HG02973 (cell line): Measurements from ENCODE around the gene KRTAP23-1.

ENCODE experiments used
- ATAC-seq: cut with Tn5 transposase; IDR thresholded peaks from one replicate; pipeline ENCODE4 v1.9.1; 2021; ENCODE audit warnings: moderate library complexity; ENCODE audit not compliant: unreplicated experiment

KRTAP23-1 gene, protein sequence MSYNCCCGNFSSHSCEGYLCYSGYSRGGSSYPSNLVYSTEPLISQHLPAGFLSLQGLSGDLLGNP

GRCh38 chr21:30348506-30348905 lies at the start of gene KRTAP23-1:
TSS of gene KRTAP23-1 (minus strand) at chr21:30348606. CDS start at chr21:30348606, 0 bp downstream.
- ATAC-seq, result no peak

- no peak for ATAC-seq
Observed at GRCh38 chr21:30395731-30396130, 47.3 kb upstream of the KRTAP23-1 start, which contains the start of gene KRTAP13-1. TSS of gene KRTAP13-1 (plus strand) at chr21:30396031. CDS start at chr21:30396087, 56 bp downstream.

DNA sequence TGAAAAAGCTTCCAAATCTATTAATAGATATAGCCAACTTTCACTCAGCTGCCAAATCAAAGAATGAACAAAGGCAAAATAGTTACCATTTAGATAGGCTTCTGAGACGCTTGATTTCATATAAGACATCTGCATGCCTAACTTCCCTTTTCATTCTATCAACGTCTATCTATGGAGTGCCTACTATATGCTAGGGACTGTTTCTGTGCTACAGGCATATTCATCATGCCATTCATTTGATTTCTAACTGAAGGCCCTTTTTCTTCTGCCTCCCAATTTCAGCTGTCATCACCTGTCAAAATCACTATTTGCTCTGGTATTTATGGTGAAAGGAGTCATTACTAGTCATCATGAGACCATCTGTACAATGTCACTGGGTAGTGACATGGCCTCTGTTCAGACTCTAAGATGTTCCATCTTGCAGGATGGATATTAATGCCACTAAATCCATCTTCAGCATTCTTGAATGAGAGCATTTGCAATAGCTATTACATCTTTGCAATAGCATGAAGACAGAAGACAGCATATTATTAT lies 43.2 kb upstream of the KRTAP23-1 start:
- no peak for ATAC-seq

DNA sequence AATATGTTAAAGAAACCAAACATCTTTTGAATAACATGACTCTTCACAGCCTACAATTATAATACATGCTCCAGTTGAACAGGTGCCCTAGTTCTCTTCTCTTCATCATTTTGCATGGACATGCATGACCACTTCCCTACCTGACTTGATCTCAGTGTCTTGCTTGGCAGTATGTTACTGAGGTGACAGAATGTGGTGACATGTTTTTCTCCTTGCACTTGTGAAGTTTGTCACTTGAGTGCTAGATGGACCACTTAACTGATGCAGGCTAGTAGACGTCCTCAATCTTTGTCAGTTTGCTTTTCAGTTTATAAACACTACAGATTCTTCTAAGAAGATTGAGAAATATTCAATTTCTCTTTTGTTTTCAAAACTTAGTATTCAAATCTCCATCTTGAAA lies 33.8 kb upstream of the KRTAP23-1 start:
- no peak for ATAC-seq

DNA sequence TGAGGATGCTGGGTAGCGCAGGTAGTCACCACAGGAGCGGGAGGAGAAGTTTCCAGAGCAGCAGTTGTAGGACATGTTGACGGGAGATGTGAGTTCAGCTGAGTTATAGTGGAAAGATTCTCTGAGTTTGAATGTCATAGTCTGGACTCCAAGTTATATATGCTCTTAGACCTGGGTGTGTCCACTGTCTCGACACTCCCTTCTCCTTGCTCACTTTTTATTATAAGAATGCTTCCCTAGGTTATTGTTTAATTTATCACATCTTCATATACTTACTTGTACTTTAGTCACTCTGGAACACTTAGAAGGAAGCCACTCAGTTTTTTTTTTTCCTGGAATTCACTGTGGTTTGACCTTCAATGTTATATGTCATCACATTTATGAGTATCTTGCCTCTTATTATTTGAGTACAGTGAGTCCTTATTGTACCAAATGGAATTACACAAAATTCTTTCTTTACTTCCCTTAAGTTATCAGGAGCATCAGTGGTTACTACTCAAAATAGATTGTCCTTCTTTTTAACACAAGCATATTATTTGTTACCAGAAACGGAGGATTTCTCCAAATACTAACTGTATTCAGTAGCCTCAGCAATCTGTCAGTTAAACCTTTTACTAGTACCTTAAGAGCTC lies 23.8 kb upstream of the KRTAP23-1 start, which contains the start of gene KRTAP13-2:
Gene KRTAP13-2 (minus strand): TSS at position 133 of the 632 bp plus-strand sequence. CDS start 58 bp downstream, at position 75.
- ATAC-seq, result no peak

- no peak for ATAC-seq
Observed at GRCh38 chr21:30355906-30356305, 7.5 kb upstream of the KRTAP23-1 start.

GRCh38 chr21:30354308-30355005 lies 6.1 kb upstream of the KRTAP23-1 start:
- no peak for ATAC-seq

GRCh38 chr21:30351534-30351933 lies 3.1 kb upstream of the KRTAP23-1 start:
- no peak for ATAC-seq

- no peak for ATAC-seq
Observed at GRCh38 chr21:30349572-30349971, 1.2 kb upstream of the KRTAP23-1 start.

DNA sequence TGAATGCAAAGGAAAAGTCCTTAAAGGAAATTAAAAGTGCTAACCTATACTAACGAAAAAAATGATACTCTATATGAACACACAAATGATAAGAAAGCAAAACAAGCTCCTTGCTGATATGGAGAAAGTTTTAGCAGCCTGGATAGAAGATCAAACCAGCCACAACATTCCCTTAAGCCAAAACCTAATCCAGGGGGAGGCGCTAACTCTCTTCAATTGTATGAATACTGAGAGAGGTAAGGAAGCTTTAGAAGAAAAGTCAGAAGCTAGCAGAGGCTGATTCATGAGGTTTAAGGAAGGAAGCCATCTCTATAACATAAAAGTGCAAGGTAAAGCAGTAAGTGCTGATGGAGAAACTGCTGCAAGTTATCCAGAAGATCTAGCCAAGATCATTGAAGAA lies 3.4 kb downstream of the KRTAP23-1 start:
- no peak for ATAC-seq

DNA sequence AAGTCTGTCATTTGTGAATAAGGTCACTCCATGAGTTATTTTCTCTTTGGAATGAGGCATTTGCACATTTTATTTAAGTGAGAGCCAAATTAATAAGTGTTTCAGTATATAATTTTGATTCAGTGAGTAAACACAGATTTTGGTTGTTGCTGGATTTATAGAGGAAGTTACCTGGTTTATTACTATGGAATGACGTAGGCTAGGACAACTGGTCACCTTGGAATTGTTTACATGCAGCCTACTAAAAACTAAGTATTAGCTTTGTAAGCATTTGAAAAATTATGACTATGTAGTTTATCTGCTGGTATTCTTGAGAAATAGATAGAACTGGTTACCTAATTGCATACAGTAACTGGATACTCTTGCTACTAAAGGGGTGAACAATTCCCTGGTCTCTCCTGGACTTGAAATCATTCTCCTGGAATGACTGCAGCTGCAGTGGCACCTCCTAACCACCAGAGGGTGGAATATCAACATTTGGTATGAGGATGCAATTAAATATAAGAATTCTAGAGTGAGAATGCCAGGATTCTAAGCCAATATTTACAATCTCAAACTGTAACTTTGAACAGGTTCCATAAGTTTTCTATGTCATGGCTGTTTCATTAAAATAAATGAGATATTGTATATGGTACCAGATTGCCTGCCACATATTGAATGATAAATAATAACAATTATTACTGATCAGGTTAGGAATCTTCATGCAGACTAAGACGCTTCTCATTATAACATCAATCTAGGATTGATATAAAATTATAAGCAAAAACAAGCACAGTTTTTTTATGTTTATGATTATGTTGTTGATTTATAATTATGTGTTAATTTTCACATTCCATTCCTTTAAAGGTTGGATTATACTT lies 7.5 kb downstream of the KRTAP23-1 start:
- ATAC-seq, result no peak

GRCh38 chr21:30338717-30339116 lies 9.7 kb downstream of the KRTAP23-1 start:
- ATAC-seq, result no peak

- ATAC-seq, result no peak
Observed at GRCh38 chr21:30337772-30338171, 10.6 kb downstream of the KRTAP23-1 start.

DNA sequence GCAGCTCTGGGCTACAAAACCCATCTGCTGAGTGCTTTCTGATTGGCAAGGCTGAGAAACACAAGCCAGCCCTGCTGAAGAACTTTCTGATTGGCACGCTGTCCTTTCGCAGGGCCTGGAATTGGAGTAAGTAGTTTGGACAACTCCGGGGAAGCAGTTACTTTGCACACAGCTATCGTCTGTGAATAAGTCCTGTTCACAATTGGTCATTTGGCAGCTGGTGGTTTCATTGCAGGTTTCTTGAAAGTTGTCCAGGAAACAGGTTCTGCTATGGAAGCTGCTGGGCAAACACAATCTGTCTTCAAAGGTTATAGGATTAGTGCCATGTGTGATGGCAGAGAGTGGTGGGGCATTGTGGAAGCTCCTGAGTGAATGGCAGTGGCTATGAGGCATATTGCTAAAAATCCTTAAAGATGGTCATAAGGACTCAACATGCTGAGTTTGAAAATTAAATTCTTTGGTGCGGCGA lies 11.1 kb downstream of the KRTAP23-1 start, which contains the start of gene KRTAP27-1:
Gene KRTAP27-1 (minus strand): TSS at position 419 of the 469 bp plus-strand sequence. CDS start 26 bp downstream, at position 393.
- no peak for ATAC-seq

DNA sequence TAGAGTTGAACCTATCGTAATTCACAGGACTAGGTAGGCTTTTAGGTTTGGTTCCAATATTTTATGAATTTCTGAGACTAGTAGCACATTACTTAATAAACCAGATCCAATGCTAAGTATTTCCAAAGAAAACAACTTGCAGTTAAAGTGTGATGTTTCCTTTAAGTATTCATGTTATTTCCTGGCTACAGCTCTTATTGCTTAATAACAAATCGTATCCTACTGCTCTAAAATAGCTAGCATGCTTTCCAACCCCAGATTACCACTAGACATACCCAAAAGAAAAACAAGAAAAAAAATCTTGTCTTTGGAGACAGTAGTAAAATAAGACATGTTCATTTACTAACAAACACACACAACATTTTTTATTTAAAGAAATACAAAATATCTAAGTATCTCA lies 11.8 kb downstream of the KRTAP23-1 start:
- no peak for ATAC-seq

GRCh38 chr21:30333736-30334135 lies 14.7 kb downstream of the KRTAP23-1 start:
- ATAC-seq, result no peak

DNA sequence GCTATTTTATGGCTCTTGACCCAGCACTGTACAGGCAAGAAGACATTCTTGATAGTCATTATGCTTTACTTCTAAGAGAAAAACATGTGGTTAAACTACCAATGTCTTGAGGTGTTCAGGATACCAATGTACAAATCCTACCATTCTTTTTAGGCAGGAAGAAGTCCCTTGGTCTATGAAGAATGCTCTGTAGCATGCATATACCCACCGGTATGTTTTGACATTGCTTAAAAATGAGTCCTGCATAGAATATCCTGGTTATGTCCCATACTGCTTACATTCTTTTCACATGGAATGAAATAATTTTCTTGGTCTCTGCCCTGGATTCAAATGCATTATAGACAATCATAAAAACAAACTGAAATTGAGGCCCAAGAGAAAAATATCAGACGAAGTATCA lies 15.7 kb downstream of the KRTAP23-1 start:
- no peak for ATAC-seq

DNA sequence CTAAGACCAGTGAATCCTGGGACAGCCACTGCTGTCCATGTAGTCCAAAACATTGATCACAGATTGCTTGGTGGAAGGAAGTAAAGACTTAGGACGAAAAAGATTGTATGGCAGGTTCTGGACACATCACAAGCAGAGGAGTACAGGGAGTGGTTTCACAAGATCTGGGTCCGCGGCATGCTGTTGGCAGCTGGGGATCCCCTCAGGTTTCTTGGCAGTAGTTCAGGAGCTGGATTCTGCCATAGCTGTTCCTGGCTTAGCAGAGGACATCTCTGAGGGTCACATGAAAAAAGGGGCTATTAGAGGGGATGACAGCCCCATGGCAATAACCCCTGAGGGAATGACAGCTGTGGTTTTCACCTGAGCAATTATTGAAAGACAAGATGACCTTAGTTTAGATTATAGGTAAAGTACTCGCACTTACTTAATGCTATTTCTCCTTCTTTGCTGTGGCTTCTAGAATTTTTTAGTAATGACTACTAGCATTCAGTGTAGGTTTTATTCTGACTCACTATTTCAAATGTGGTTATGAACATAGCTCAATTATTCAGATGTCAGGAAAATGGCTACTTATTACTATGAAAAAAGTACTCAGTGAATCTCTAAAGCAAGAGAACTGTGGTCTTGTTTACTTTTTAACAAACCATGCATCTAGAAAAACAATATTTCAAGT lies 19.1 kb downstream of the KRTAP23-1 start:
- no peak for ATAC-seq

DNA sequence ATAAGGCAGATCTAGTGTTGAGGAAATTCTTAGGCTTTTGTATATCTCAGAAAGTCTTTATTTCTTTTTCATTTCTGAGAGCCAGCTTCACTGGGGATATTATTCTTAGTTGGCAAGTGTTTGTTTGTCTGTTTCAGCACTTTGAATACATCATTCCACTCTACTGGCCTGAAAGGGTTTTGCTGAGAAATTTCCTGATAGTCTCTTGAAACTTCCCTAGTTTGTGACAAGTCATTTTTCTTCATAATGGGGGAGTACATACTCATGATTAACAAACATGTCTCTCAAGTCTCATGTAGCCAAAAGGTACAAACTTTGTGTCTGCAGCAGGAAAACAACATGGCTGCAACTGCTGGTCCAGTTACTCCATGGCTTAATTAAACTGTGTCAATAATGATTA lies 22.0 kb downstream of the KRTAP23-1 start:
- ATAC-seq, result no peak

DNA sequence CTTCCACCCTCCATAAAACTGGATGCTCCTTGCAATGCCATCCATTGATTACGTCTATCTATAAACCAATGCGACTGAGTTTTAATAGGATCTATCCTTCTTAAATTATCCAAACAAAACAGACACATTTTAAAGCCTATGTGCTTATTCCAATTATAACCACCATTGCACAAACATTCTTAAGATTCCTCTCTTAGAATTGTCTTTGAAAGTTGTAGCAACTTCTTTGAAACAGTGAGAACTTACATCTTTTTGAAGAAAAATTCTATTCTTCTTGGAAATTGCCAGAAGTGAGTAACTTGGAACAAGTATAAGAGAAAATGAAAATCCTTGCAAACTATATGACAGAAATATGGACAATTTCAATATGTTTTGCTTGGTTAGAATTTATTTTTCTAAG lies 28.2 kb downstream of the KRTAP23-1 start, which contains the start of gene KRTAP26-1:
Gene KRTAP26-1 (minus strand): TSS at position 101 of the 400 bp plus-strand sequence. CDS start 280 bp downstream, outside the sequence.
- ATAC-seq, result no peak
